HUES64 (cell line): Measurements from ENCODE around the gene TNFSF13B. TPM values are rescaled to one million over a fixed set of nuclear protein-coding genes. Genes with fewer than 3 reads are reported as not detected.

Experiments
- H3K27ac ChIP-seq: 2 replicates; pipeline ENCODE4 v1.7.0; 2013; ENCODE audit warnings: low read depth, low read length, inconsistent platforms
- H3K27me3 ChIP-seq: 2 replicates; pipeline ENCODE4 v1.6.1; 2013; ENCODE audit warnings: mild to moderate bottlenecking, low read length; ENCODE audit not compliant: insufficient read depth
- H3K36me3 ChIP-seq: 2 replicates; pipeline ENCODE4 v1.6.1; 2013; ENCODE audit warnings: mild to moderate bottlenecking, low read length; ENCODE audit not compliant: insufficient read depth
- H3K4me1 ChIP-seq: 2 replicates; pipeline ENCODE4 v1.6.1; 2013; ENCODE audit warnings: mild to moderate bottlenecking, low read length, moderate library complexity; ENCODE audit not compliant: insufficient read depth
- H3K4me3 ChIP-seq: 2 replicates; pipeline ENCODE4 v1.5.1; 2013; ENCODE audit warnings: mild to moderate bottlenecking, low read length, moderate library complexity
- H3K9ac ChIP-seq: 2 replicates; pipeline ENCODE4 v1.6.1; 2013; ENCODE audit warnings: mild to moderate bottlenecking, low read depth, low read length
- H3K9me3 ChIP-seq: 2 replicates; pipeline ENCODE4 v1.6.1; 2013; ENCODE audit warnings: low read depth, low read length; ENCODE audit not compliant: insufficient read depth
- WGBS: fragments of 150-250, 120-280 bp; methylation state at CpG from one replicate; pipeline ENCODE4 v1.1.7; 2013; ENCODE audit warnings: missing lambda C conversion rate; 5-methylcytosine and 5-hydroxymethylcytosine counted together
- polyA plus RNA-seq, 2 experiments: library from polyadenylated mRNA; stranded (reverse); fragments of 50-300 nt; gene quantifications; one replicate each; pipeline ENCODE4 v1.2.3, GENCODE V29; 2013

TNFSF13B gene, protein sequence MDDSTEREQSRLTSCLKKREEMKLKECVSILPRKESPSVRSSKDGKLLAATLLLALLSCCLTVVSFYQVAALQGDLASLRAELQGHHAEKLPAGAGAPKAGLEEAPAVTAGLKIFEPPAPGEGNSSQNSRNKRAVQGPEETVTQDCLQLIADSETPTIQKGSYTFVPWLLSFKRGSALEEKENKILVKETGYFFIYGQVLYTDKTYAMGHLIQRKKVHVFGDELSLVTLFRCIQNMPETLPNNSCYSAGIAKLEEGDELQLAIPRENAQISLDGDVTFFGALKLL
- polyA plus RNA-seq (2013, experiment 1 of 2), result 0.15 TPM
- not detected for polyA plus RNA-seq (2013, experiment 2 of 2)

GRCh38 chr13:108269601-108270328 is at the start of gene TNFSF13B:
Gene TNFSF13B (plus strand): TSS chr13:108269718. CDS start chr13:108269896, 178 bp downstream.
- H3K27me3 ChIP-seq, result no peaks in the 10 kb centered on the region

DNA sequence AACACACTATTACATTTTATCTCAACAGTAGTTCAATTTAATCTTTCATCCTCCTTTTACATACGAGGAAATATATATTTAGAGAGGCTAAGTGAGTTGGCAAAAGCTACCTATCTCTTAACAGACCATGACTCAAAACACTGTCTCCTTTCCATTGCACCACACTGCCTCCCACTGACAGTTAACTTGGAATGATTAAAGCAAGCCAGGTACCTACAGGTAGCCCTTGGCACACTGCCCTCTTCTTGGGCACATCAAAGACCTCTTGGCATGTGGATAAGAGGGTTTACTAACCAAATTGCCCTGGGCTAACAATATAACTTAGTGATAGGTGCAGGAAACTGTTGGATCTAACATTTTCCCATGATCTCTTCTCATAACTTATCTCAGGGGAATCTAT is 49.5 kb upstream of the TNFSF13B start:
- Histone ChIP-seq H3K36me3 (no peaks in the 10 kb centered on the region), H3K4me1 (peaks cover 13% of the 10 kb centered on the region), H3K27me3 (no peaks in the 10 kb centered on the region), H3K9me3 (no peaks in the 10 kb centered on the region), H3K4me3 (peak overlapping the region; percentile 98; the same call in 1 of the 2 replicates), H3K9ac (no peak overlapping the region), H3K27ac (no peak overlapping the region)
- 100% methylated on average over 1 of the region's 1 CpG for WGBS

More at GRCh38 chr13:108269601-108270328, at the start of gene TNFSF13B:
- H3K27ac ChIP-seq, result no peak within 1 kb of the TSS
- H3K36me3 ChIP-seq, result no peaks in the 10 kb centered on the region
- H3K9ac ChIP-seq, result no peak within 1 kb of the TSS
- 46% methylated on average over 16 of the region's 16 CpGs for WGBS
- H3K4me3 ChIP-seq, result no peak within 1 kb of the TSS
- no peaks in the 10 kb centered on the region for H3K9me3 ChIP-seq
- 0 out of 2 replicates have a peak, but pooled peaks cover 9% of the 10 kb centered on the region for H3K4me1 ChIP-seq

DNA sequence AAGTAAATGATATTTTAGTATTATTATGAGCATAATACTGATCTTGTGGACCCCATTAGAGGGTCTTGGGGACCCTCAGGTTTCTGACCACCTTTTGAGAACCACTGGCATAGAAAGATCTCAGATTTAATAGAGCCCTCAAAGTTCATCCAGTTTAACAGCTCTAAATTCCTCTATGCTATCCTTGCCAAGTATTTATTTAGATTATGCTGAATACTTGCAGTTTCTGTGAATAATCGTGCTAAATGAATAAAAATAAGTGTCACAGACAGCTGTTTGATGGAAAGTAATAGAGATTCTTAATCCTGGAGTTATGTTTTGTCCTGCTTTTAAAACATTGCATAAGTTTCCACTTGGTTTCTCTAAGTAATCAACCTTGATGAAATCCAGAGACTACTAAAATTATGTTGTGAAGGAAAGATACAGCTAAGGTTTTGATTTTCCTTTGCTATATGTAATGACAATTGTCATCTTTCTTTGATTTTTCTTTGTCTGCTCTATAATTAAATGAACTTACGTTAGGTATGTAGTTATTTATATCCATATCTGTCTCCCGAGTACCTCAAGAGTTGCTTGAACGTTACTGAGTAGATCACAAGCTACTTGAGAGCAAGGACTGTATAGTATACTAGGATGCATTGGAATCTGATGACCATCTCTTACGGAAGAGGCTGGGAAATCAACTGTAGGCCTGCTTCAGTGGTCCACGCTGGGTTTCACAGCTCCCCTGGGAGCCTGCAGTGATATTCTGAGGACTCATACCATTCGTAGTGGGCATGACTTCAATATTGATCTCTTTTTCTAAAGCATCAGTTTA is 45.6 kb upstream of the TNFSF13B start:
- Histone ChIP-seq H3K27ac (no peak overlapping the region), H3K27me3 (no peaks in the 10 kb centered on the region), H3K9ac (no peak overlapping the region), H3K4me1 (peaks cover 7% of the 10 kb centered on the region), H3K36me3 (no peaks in the 10 kb centered on the region), H3K9me3 (no peaks in the 10 kb centered on the region), H3K4me3 (no peak overlapping the region)
- 95% methylated on average over 7 of the region's 7 CpGs for WGBS

GRCh38 chr13:108225440-108225839 is 44.1 kb upstream of the TNFSF13B start:
- Histone ChIP-seq H3K9me3 (no peaks in the 10 kb centered on the region), H3K27me3 (no peaks in the 10 kb centered on the region), H3K9ac (no peak overlapping the region), H3K4me3 (no peak overlapping the region), H3K36me3 (peaks cover 5% of the 10 kb centered on the region), H3K4me1 (no peaks in the 10 kb centered on the region), H3K27ac (no peak overlapping the region)
- WGBS, result 85% methylated on average over 1 of the region's 1 CpG

- 95% methylated on average over 1 of the region's 1 CpG for WGBS
- Histone ChIP-seq H3K27me3 (no peaks in the 10 kb centered on the region), H3K4me1 (no peaks in the 10 kb centered on the region), H3K36me3 (peaks cover 5% of the 10 kb centered on the region), H3K27ac (no peak overlapping the region), H3K9ac (no peak overlapping the region), H3K9me3 (no peaks in the 10 kb centered on the region), H3K4me3 (no peak overlapping the region)
Observed at GRCh38 chr13:108226184-108226583, 43.3 kb upstream of the TNFSF13B start.

DNA sequence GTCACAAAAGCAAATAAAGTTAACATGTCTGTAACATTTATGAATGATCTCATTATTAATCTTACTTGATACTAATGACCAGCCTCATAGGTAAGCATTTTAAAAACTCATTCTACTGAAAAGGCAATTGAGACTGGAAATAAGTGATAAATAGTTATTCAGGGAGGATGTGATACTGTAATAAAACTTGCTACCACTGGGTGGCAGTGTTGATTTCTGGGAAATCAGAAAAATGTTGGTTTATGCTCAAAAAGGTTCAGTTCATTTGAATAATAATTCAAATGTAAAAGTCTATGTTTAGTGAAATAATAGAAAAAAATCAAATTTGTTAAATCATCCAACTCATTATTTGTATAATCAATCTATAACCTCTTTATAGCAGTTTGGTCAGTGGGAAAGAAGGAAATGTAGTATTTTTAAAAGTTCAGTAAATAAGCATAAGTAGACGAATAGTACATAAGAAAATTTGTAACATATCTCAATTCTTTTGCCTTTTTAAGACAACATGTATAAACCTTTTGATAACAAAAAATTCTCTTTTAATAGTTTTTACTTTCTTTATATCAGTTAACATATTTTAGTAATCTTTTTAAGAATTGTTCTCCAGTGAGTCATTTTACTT is 41.8 kb upstream of the TNFSF13B start:
- Histone ChIP-seq H3K4me3 (no peak overlapping the region), H3K27ac (no peak overlapping the region), H3K27me3 (no peaks in the 10 kb centered on the region), H3K9ac (no peak overlapping the region), H3K36me3 (peaks cover 5% of the 10 kb centered on the region), H3K4me1 (no peaks in the 10 kb centered on the region), H3K9me3 (no peaks in the 10 kb centered on the region)
- no CpG with 5 or more reads among the region's 1 CpG for WGBS

DNA sequence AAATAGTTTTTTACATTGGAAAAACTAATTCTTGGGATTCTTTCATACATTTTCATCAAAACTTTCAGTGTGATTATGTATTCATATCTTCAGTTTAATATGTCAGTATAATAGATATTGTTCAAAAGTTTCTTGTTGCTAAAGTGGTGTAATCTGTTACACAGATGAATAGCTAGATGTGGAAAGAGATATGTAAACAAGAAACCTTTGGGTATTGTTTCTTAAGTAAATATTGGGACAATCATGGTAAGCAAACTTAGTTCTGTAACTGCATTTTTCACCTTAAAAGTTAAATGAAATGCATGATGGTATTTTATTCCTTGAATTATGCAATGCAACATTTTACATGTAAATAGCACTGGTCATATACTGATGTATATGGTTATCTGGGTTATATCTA is 39.1 kb upstream of the TNFSF13B start:
- Histone ChIP-seq H3K27me3 (no peaks in the 10 kb centered on the region), H3K27ac (no peak overlapping the region), H3K9ac (no peak overlapping the region), H3K4me3 (no peak overlapping the region), H3K9me3 (no peaks in the 10 kb centered on the region), H3K36me3 (peaks cover 5% of the 10 kb centered on the region), H3K4me1 (no peaks in the 10 kb centered on the region)

DNA sequence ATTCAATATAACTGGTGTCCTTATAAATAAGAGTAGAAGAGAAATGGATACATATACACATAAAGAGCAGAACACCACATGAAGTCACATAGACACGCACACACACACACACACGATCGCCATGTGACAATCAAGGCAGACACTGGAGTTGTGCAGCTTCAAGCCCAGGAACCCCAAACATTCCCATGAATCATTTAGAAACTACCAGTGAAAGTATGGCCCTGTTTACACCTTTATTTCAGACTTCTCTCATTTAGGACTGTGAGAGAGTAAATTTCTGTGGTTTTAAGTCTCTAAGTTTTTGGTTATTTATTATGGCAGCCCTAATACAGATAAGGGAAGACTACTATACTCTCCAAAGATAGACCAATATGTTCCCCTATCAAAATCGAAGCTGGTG is 20.4 kb upstream of the TNFSF13B start:
- WGBS, result 97% methylated on average over 3 of the region's 4 CpGs
- Histone ChIP-seq H3K27ac (no peak overlapping the region), H3K9me3 (no peaks in the 10 kb centered on the region), H3K36me3 (no peaks in the 10 kb centered on the region), H3K27me3 (no peaks in the 10 kb centered on the region), H3K9ac (no peak overlapping the region), H3K4me3 (no peak overlapping the region), H3K4me1 (no peaks in the 10 kb centered on the region)

GRCh38 chr13:108257248-108257647 is 12.3 kb upstream of the TNFSF13B start:
- Histone ChIP-seq H3K27me3 (no peaks in the 10 kb centered on the region), H3K9me3 (no peaks in the 10 kb centered on the region), H3K4me1 (no peaks in the 10 kb centered on the region), H3K4me3 (no peak overlapping the region), H3K36me3 (no peaks in the 10 kb centered on the region), H3K9ac (no peak overlapping the region), H3K27ac (no peak overlapping the region)
- WGBS, result 100% methylated on average over 1 of the region's 2 CpGs

DNA sequence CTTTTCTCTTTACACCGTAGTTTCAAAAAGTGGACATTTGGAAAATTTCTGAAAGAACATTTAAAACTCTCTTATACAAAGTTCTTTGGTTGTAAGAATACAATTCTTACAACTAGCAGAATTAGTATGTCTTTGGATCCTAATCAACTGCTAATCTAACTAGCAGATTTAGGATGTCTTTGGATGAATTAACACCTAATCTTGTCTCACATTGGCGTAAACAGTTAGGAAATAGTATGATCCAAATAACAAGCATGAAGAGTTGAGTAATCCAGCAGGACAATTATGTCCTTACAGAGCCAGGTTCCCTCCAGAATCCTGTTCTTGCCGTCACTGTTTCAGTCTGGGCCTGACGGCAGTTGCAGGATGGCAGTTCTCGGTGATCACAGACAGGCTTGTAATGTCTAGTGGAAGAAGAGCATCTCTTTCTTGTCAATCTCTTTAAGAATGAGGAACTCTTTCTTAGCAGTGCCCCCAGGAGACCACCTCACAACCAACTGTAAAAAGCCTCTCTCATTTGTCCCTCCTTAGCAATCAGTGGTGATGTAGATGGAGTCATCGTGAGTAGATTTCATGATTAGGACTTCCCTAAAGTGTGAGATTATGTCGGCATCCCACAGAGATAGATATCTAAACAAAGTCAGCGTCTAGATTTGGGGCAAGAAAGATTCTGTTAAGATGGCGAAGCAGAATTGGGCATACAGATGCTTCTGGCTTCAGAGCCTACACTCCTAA is 5.7 kb upstream of the TNFSF13B start:
- no peaks in the 10 kb centered on the region for H3K9me3 ChIP-seq
- no peak overlapping the region for H3K9ac ChIP-seq
- H3K36me3 ChIP-seq, result no peaks in the 10 kb centered on the region
- H3K27me3 ChIP-seq, result no peaks in the 10 kb centered on the region
- WGBS, result 90% methylated on average over 8 of the region's 9 CpGs
- H3K4me1 ChIP-seq, result no peaks in the 10 kb centered on the region
- no peak overlapping the region for H3K27ac ChIP-seq
- no peak overlapping the region for H3K4me3 ChIP-seq
